A549 (cell line): ENCODE results near the gene PASD1.

Experiments
- CEBPB ChIP-seq, 2 experiments: fragments of >200 bp in 1 of 2; sonication (Bioruptor Twin) in 1 of 2; formaldehyde crosslinking in 1 of 2; IDR thresholded peaks; 2 replicates each; pipeline ENCODE4 v1.6.1; 2012 to 2016
- CTCF ChIP-seq: fragments of >200 bp; sonication (Bioruptor Twin); formaldehyde crosslinking; IDR thresholded peaks from 3 replicates; pipeline ENCODE4 v1.5.1; 2016
- EP300 ChIP-seq, 2 experiments: fragments of >200 bp; sonication (Bioruptor Twin); formaldehyde crosslinking; IDR thresholded peaks; 2 replicates in 1 of 2; 3 replicates in 1 of 2; pipeline ENCODE4 v1.6.1; 2016 to 2017
- PBX3 ChIP-seq: IDR thresholded peaks from 2 replicates; pipeline ENCODE4 v1.6.1; 2012
- REST ChIP-seq: fragments of 200-600 bp; sonication (generic); IDR thresholded peaks from 2 replicates; pipeline ENCODE4 v1.6.1; 2016; ENCODE audit warnings: antibody characterized with exemption, mild to moderate bottlenecking, moderate library complexity
- RFX5 ChIP-seq: fragments of 450-650 bp; IDR thresholded peaks from 2 replicates; pipeline ENCODE4 v1.7.1; 2014; ENCODE audit warnings: antibody characterized with exemption, mild to moderate bottlenecking, moderate library complexity
- SMC3 ChIP-seq: fragments of >200 bp; sonication (Bioruptor Twin); formaldehyde crosslinking; IDR thresholded peaks from 3 replicates; pipeline ENCODE4 v1.6.1; 2018; ENCODE audit warnings: inconsistent platforms
- SREBF2 ChIP-seq: fragments of 450-650 bp; IDR thresholded peaks from 2 replicates; pipeline ENCODE4 v1.6.1; 2014; ENCODE audit warnings: mild to moderate bottlenecking, moderate library complexity
- ZNF302 ChIP-seq: fragments of 250-450 bp; sonication (Bioruptor Pico); IDR thresholded peaks from 2 replicates; pipeline ENCODE4 v1.9.0; 2021; ENCODE audit warnings: inconsistent platforms, mild to moderate bottlenecking, moderate library complexity

- no peak for TF ChIP-seq CTCF
- TF ChIP-seq REST, result no peak
- no peak for TF ChIP-seq SMC3
- no peak for TF ChIP-seq RFX5
- TF ChIP-seq ZNF302 (CRISPR knock-in tag), result no peak
- TF ChIP-seq CEBPB (IDR thresholded peaks at IDR 0.05), result no peak
- no peak for TF ChIP-seq EP300 (IDR thresholded peaks at IDR 0.05)
- no peak for TF ChIP-seq SREBF2
- no peak for TF ChIP-seq PBX3
Observed at GRCh38 chrX:151523351-151523750, 40.1 kb upstream of the PASD1 start.
